GM18858 (cell line): Measurements from ENCODE around the gene C17orf50.
A peak's percentile ranks its signal among the peaks of the same experiment; 100 is the strongest.
"Not testable (repeated sequence)": the region's sequence is repeated elsewhere in the genome, so short reads cannot be mapped to it uniquely, and the experiment has no call there.

Source experiments
- ATAC-seq: cut with Tn5 transposase; IDR thresholded peaks from one replicate; pipeline ENCODE4 v1.9.1; 2021; ENCODE audit not compliant: unreplicated experiment

C17orf50 gene

DNA sequence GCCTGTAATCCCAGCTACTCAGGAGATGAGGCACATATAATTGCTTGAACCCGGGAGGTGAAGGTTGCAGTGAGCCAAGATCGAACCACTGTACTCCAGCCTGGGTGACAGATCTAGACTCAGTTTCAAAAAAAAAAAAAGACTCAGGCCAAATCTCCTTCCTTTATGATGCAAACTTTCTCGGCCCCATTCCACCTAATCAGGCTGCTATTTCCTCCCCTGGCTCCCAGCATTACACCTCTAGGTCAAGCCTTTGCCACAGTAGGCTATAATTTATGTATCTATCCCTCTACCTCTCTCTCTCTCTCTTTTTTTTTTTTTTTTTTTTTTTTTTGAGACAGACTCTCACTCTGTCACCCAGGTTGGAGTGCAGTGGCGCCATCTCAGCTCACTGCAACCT lies 9.1 kb upstream of the C17orf50 start:
- ATAC-seq = not testable (repeated sequence)

DNA sequence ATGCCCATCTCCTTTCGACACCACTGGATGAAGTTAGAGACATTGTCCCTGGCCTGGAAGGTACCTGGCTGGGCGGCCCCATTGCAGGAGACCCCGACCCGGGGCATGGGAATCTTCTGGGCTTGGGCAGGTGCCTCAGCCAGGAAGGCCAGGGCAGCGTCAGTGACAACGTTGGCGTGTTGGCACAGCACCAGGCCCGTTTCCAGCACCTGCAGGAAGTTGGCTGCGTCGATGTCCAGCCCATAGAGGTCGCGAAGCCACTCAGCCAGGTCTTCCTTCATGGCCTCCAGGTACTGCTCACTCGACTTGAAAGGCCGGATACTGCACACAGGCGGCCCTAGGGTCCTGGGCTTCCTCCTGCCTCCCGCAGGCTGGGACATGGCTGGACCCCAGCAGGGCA lies 8.2 kb upstream of the C17orf50 start:
- ATAC-seq = no peak

DNA sequence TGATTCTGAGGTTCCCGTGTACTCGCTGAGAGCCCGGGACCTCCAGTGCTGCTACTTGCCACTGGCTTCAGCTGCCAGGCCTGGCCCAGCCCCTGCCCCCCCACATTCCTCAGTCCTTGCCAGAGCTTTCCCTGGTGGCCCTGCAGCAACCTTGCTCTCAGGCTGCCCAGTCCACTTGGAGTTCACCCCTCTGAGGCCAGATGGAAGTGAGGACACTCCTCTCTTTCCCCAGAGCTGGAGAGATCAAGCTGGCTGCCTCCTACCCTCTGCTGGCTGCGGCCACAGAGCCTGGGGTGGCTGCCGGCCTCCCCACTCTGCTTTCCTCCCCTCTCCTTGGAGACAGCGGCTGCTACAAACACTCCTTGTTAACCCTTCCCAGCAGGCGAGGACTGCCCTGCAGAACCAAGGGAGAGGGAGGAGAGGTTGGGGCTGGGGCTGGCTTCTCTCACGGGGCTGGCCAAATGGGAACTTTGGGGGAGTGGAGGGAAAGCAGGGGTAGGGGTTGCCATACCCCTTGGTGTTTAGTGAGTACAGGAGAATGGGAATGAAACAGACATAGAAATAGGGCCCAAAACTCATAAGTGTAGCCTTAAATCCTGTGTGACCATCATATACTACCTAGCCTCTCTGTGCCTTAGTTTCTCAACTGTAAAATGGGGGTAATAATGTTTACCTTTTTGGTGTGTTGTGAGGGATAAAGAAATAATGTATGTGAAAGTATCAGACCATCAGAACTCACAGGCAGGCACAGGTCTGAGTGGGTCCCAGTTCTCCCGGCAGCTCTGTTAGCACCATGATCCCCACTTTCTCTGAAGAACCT lies 7.5 kb upstream of the C17orf50 start, which contains the start of gene GAS2L2:
Gene GAS2L2, minus strand, starts transcription at position 295 of the 820 bp plus-strand sequence. CDS start 389 bp downstream, outside the sequence.
- no peak for ATAC-seq

DNA sequence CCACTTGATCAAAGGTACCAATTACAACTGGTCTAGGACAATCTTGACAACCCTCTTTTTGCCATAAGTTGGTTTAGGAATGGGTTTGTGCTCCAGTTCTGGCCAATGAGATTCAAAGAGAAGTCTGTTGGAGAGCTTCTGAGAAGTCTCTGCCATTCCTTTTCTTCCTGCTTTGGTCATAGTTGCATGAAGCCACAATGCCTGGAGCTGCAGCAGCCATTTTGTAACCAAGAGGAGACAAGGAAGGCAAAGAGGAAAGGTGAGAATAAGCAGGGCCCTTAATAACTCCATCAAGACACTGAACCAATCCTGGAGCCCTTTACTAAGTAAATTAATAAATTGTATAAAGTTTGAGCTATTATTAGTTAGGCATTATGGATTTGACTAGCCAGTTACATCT lies 3.4 kb upstream of the C17orf50 start:
- no peak for ATAC-seq

DNA sequence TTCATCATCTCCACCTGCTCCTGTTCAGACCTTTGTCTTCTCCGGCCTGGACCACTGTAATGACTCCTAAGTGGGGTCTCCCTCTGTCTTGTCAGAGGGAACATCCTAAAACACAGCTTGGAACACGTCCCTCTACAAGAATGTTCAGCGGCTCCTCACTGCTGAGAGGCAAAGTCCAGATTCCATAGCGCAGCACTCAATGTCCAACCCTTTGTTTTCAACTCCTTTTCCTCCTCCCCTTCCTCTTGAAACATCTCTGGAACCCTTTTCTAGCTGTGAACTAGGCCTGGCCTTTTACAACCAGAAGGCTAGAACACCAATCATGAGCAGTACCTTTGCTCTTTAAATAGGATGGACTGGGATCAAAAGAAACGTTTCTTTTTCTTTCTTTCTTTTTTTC lies 914 bp downstream of the C17orf50 start:
- ATAC-seq = no peak

- ATAC-seq = no peak
Observed at GRCh38 chr17:35763767-35764122, 3.1 kb downstream of the C17orf50 start.

DNA sequence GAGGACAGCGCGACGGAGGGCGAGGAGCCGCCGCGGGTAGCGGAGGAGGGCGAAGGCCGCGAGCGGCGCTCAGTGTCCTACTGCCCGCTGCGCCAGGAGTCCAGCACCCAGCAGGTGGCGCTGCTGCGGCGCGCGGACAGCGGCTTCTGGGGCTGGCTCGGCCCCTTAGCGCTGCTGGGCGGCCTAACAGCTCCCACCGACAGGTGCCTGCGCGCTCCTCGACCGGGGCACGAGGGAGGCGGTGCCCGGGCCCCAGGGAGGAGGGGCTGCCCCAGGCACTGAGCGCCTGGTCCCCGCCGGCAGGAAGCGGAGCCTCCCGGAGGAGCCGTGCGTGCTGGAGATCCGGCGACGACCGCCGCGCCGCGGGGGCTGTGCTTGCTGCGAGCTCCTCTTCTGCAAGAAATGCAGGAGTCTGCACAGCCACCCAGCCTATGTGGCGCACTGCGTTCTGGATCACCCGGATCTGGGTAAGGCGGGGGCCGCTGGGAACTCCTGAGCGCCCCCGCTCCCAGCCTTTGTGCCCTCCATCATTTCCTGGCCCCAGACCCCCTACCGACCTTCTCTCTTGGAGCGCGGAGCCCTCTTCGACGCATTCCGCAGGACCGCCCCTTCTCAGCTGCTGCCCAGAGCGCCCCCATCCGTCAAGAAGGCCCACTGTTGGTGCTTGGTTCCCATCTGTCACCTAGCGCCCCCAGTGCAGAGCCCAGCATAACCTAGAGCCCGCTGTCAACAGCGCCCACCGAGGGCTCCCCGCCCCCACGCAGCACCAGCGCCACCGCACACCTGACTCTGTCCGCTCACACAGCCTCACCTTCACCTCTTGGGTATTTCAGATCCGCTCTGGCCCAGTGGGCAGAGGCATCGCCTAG lies 3.7 kb downstream of the C17orf50 start:
- peak; percentile 65 for ATAC-seq

GRCh38 chr17:35765086-35765710 lies 4.5 kb downstream of the C17orf50 start:
- ATAC-seq = no peak

- no peak for ATAC-seq
Observed at GRCh38 chr17:35765756-35766488, 5.2 kb downstream of the C17orf50 start.

GRCh38 chr17:35766489-35766877 lies 5.8 kb downstream of the C17orf50 start:
- no peak for ATAC-seq

DNA sequence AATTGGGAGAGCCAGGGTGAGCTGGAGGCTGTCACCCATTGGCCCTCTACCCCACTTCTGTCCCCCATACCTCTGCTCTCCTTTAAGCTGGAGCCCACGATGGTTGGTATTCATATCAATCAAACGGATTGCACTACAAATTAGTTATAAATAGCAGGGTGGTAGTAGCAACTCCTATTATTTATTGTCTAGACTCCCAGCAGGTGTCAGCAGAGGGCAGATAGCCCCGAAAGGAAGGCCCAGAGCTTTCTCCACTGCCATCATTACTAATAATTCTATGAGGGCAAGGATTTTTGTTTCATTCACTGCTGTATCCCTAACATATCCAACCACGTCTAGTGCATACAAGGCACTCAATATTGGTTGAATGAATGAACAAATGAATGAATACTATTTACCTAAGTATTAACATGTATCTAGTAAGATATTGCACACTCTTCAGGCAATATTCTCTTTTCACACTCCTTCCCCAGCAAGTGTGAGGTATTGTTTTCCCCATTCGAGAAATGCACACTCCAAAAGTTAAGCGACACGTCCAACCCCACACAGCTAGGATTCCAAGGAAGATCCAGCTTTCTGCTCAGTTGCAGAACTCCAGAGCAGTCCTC lies 6.3 kb downstream of the C17orf50 start:
- ATAC-seq = no peak

DNA sequence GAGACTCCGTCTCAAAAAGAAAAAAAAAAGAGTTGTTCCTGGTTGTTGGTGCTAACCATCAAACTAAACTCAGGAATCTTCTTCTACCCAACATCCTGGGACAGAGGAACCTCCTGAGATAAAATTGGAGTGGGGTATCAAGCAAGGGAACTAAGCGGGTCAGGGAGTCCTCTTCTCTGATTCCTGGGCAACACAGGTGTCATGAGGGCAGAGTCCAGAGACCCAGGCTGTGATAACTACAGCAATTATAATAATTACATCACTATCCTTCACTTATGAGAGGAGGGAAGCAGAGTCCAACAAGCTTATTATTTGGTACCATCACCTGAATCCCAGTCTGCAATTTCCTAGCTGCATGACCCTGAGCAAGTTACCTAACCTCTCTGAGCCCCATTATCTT lies 8.1 kb downstream of the C17orf50 start:
- ATAC-seq = no peak

GRCh38 chr17:35769895-35770486 lies 9.3 kb downstream of the C17orf50 start:
- no peak for ATAC-seq

GRCh38 chr17:35773129-35773528 lies 12.4 kb downstream of the C17orf50 start:
- ATAC-seq = no peak

DNA sequence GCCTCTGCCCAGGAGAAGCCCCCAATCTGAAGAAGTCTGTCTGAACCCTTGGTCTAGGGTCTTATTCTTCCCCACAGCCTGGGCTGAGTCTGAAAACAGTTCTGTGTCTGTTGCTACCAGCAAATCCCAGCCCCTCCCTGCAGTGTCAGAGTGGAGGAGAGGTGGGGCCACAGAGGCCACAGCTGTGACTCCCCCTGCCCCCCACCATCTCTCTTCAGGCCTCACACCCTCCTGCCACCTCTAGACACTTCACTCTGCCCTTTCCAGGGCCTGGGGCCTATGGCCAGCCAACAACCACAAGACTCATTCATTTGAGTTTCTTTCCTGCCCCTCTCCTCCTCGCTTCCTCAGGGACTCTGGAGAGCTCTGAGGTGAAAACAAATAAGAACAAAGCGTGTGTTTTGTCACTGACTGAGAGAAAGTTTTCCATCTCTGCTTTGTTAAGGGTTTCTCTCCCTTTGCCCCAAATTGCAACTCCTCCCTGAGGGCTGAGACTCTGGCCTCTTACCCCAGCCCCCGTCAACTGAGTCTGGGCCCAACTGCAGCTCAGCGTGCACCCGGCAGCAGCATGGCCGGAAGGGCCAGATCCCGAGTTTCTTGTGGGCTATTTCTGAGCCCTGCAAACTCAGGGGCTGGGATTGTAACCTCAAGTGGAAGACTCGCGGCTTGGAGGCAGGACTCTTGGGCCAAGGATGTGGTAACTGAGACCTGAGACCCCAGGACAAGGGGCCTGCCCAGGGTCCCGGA lies 13.2 kb downstream of the C17orf50 start:
- no peak for ATAC-seq

DNA sequence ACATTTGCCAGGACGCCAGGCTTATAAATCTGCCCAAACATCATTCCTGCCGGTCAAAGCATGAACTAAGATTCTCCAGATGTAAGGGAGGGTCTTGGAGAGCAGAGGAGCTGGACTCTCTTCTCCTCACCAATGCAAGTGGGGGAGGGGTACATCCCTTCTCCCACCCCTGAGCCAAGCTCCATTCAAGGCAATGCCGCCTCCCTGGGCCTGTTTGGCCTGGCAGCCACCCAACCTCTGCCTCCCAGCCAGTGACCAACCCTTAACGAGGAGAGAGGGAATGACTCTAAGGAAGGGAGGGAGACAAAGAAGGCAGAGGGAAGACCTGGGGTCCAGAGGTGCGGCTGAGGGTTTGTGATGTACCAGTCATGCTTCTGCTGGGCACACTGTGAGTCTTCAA lies 13.8 kb downstream of the C17orf50 start:
- ATAC-seq = no peak

DNA sequence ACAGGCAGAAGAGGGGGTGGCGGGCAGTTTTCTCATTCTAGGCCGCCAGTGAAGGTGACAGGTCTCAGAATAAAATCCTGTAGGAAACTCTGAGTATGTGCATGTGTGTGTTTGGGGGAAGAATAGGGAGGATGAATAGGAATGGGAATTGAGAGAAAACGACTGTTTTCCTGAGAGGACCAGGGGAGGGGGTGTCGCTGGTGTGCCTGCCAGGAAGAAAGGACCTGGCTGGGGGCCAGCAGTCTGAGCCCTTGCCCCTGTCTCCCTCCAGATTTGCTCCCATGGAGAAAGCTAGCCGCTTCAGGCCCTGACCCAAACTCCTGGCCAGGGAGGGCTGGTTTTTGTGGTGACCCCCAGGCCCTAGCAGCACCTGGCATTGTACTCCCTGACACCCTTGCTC lies 14.4 kb downstream of the C17orf50 start:
- no peak for ATAC-seq

- no peak for ATAC-seq
Observed at GRCh38 chr17:35775583-35775982, 14.9 kb downstream of the C17orf50 start.

GRCh38 chr17:35778641-35779196 lies 18.0 kb downstream of the C17orf50 start:
- no peak for ATAC-seq
